Measurements from ENCODE around the gene WSB2. TPM values are rescaled to one million over a fixed set of nuclear protein-coding genes. Genes with fewer than 3 reads are reported as not detected.

The WSB2 gene
- 10 to 100 TPM; 25.7 to 41.7 TPM for total RNA-seq
- 10 to 100 TPM; 20.4 to 31.0 TPM for polyA plus RNA-seq

GRCh38 chr12:118061011-118061872 is at the start of gene WSB2:
TSS of gene WSB2 (minus strand) at chr12:118061179. CDS start at chr12:118061048, 131 bp downstream.
- peak within 1 kb of the TSS; percentile 93 to 98 for H3K9ac ChIP-seq (ENCODE audit: low read depth in 1 of 2, low read length in 2 of 2)
- no peaks in the 10 kb centered on the region for H3K9me3 ChIP-seq (ENCODE audit: control insufficient read depth in 4 of 4, low read length in 3 of 4)
- DNase-seq (ENCODE audit: low spot score), result peak; percentile 70
- H3K4me3 ChIP-seq (ENCODE audit: low read depth in 1 of 3, low read length in 3 of 3), result peak within 1 kb of the TSS; percentile 86 to 97 (median 95)
- no peaks in the 10 kb centered on the region for H3K27me3 ChIP-seq (ENCODE audit: control insufficient read depth in 4 of 4, insufficient read depth in 4 of 4, low read length in 3 of 4)
- no peaks in the 10 kb centered on the region for H3K36me3 ChIP-seq (ENCODE audit: control insufficient read depth in 4 of 4, insufficient read depth in 3 of 4, low read depth in 1 of 4, low read length in 3 of 4)
- H3K4me1 ChIP-seq (ENCODE audit: control insufficient read depth in 4 of 4, insufficient read depth in 4 of 4, low read length in 3 of 4), result peaks cover 13 to 53% (median 30%) of the 10 kb centered on the region in 4 donors
- 1% methylated on average over 76 of the region's 76 CpGs for WGBS
- TF ChIP-seq GABPA (IDR thresholded peaks at IDR 0.05 in 1 of 2, conservative IDR thresholded peaks at IDR 0.05 in 1 of 2) (no peak), YY1 (IDR thresholded peaks at IDR 0.05) (no peak), NR2F2 (IDR thresholded peaks at IDR 0.05) (no peak), JUND (IDR thresholded peaks at IDR 0.05) (no peak)
- peak within 1 kb of the TSS; percentile 97 to 99 for H3K27ac ChIP-seq (ENCODE audit: low read depth in 1 of 2, low read length in 2 of 2)

GRCh38 chr12:118109088-118109487 is 48.1 kb upstream of the WSB2 start:
- no peak overlapping the region for H3K9ac ChIP-seq (ENCODE audit: low read depth in 1 of 2, low read length in 2 of 2)
- H3K4me1 ChIP-seq (ENCODE audit: control insufficient read depth in 4 of 4, insufficient read depth in 4 of 4, low read length in 3 of 4), result peaks cover 0 to 4% (median 2%) of the 10 kb centered on the region in 4 donors
- no peak overlapping the region for H3K27ac ChIP-seq (ENCODE audit: low read depth in 1 of 2, low read length in 2 of 2)
- H3K27me3 ChIP-seq (ENCODE audit: control insufficient read depth in 4 of 4, insufficient read depth in 4 of 4, low read length in 3 of 4), result no peaks in the 10 kb centered on the region
- no peak for TF ChIP-seq CTCF (IDR thresholded peaks at IDR 0.05; ENCODE audit: low read depth, low read length, missing input control)
- no peak for TF ChIP-seq FOXA2 (IDR thresholded peaks at IDR 0.05)
- no peak for TF ChIP-seq RXRA (IDR thresholded peaks at IDR 0.05)
- TF ChIP-seq YY1 (IDR thresholded peaks at IDR 0.05), result no peak
- no peak for TF ChIP-seq HNF4A (conservative IDR thresholded peaks at IDR 0.05)
- TF ChIP-seq ZBTB33 (IDR thresholded peaks at IDR 0.05), result no peak
- TF ChIP-seq ATF3 (IDR thresholded peaks at IDR 0.05), result no peak
- no peak for TF ChIP-seq REST (IDR thresholded peaks at IDR 0.05)
- TF ChIP-seq HNF4G (IDR thresholded peaks at IDR 0.05), result no peak
- TF ChIP-seq MAX (IDR thresholded peaks at IDR 0.05), result no peak
- no peak for TF ChIP-seq NR2F2 (IDR thresholded peaks at IDR 0.05)
- no peak for TF ChIP-seq TAF1 (conservative IDR thresholded peaks at IDR 0.05)
- no peak for TF ChIP-seq SP1 (IDR thresholded peaks at IDR 0.05)
- TF ChIP-seq RAD21 (IDR thresholded peaks at IDR 0.05), result no peak
- no peak for TF ChIP-seq JUND (IDR thresholded peaks at IDR 0.05)
- no peak for TF ChIP-seq EGR1 (IDR thresholded peaks at IDR 0.05; ENCODE audit: low read depth in 2 of 2)
- H3K9me3 ChIP-seq (ENCODE audit: control insufficient read depth in 4 of 4, low read length in 3 of 4), result no peaks in the 10 kb centered on the region
- peaks cover 0 to 1% (median 0%) of the 10 kb centered on the region in 4 donors for H3K36me3 ChIP-seq (ENCODE audit: control insufficient read depth in 4 of 4, insufficient read depth in 3 of 4, low read depth in 1 of 4, low read length in 3 of 4)
- 94% methylated on average over 1 of the region's 1 CpG for WGBS
- no peak for DNase-seq (ENCODE audit: low spot score)
- no peak overlapping the region for H3K4me3 ChIP-seq (ENCODE audit: low read depth in 1 of 3, low read length in 3 of 3)

All from liver (tissue), 9 donors.